WI38 (cell line): Measurements from ENCODE around the gene ACBD4.
A peak's percentile ranks its signal among the peaks of the same experiment; 100 is the strongest.

ENCODE experiments used
- H3K4me3 ChIP-seq: 2 replicates; pipeline ENCODE4 v1.5.1; 2011; ENCODE audit warnings: low read depth, mild to moderate bottlenecking, control low read depth, low read length
- TF ChIP-seq, protein P1 (sequence below): IDR thresholded peaks from 2 replicates; pipeline ENCODE4 v1.5.1; 2012; ENCODE audit warnings: low read depth, mild to moderate bottlenecking, control low read depth, low read length

Gene ACBD4

DNA sequence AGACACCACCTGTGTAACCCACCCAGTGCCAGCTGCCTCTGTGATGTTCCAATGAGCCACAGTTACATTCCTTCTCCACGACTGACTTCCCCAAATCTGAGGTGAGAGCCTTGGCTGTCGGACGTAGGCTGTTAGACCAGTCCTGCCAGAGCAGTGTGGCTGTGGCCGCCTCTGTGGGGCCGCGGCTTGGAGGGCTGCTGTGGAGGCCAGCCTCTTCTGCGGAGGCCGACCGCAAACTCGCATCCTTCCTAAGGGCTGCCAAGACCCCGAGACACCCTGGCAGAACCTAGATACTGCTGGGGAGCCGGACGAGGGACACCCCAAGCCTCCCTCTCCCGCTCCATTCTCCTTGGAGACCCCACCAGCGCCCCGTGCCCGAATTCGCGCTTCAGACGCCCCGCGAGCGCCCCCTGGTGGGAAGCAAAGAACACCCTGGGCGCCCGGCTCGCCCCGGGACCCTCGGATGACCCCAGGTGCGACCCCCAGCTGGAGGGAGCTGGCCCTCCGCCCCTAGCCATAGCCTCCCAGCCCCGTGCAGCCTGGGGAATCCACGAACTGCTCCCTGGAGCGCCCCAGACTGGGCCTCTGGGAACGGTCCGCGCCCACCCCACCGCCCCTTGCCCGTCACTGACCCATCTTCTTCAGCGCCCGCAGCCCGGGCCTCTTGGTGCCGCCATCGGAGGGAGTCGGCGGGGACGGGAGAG is 3.7 kb upstream of the ACBD4 start:
- peak overlapping the region; percentile 77 for H3K4me3 ChIP-seq
- TF ChIP-seq, protein P1, sequence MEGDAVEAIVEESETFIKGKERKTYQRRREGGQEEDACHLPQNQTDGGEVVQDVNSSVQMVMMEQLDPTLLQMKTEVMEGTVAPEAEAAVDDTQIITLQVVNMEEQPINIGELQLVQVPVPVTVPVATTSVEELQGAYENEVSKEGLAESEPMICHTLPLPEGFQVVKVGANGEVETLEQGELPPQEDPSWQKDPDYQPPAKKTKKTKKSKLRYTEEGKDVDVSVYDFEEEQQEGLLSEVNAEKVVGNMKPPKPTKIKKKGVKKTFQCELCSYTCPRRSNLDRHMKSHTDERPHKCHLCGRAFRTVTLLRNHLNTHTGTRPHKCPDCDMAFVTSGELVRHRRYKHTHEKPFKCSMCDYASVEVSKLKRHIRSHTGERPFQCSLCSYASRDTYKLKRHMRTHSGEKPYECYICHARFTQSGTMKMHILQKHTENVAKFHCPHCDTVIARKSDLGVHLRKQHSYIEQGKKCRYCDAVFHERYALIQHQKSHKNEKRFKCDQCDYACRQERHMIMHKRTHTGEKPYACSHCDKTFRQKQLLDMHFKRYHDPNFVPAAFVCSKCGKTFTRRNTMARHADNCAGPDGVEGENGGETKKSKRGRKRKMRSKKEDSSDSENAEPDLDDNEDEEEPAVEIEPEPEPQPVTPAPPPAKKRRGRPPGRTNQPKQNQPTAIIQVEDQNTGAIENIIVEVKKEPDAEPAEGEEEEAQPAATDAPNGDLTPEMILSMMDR, result peak; percentile 82

DNA sequence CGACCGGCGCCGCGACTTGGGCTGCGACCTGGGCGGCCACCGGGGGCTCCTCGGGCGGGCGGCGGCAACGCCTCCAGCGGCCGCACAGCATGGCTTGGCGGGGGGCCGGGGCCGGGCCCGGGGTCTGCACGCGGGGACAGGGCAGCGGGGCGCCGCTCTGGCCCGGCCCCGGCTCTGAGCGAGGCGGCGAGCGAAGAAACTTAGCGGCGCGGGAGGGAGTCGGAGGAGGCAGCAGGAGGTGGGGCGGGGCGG is 3.2 kb upstream of the ACBD4 start, which contains the start of gene PLCD3:
TSS of gene PLCD3 (minus strand) at position 196 of the 252 bp plus-strand sequence. CDS start at position 91, 105 bp downstream.
- peak within 1 kb of the TSS; percentile 77 for H3K4me3 ChIP-seq
- TF ChIP-seq, protein P1, result no peak

DNA sequence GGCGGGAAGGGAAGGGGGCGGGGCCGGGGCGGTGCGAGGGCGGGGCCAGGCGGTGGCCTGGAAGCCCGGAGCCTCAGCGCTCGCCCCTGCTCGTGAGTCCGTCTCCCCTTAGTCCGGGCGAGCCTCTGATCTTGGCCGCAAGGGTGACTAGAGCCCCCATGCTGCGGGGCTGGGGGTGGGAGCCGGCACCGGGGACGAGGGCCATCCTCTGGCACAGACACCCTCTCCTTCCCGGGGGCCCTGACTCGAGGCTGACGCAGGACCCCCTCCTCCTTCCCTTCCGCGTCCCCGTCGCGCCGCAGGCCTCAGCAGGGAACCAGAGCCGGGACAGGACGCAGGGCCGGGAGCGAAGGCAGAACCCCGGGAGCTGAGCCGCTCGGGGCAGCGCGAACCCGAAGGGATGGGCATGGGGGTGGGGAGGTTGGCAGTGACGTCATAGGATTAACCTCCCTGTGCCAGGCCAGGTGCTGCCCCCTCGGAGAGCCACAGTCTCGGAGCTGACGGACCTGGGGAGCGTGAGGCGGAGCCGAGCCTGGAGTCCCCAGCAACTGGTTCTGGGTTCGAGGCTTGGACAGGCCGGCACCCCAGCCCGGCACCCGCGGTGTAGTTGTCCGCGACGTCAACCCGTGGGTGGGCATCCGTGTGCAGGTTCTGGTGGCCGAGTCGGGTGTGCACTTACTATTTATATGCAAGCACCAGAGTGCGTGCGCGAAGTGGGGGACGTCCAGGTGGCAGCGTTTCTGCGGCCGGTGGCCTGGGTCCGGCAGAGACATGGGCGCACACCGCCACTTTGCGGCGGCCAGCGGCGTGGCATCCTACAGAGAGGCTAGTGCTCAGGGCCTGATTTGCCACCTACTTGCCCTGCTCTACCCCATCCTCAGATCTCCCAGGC is 2.7 kb upstream of the ACBD4 start:
- TF ChIP-seq, protein P1, result peak; percentile 72
- H3K4me3 ChIP-seq, result peak overlapping the region; percentile 77

DNA sequence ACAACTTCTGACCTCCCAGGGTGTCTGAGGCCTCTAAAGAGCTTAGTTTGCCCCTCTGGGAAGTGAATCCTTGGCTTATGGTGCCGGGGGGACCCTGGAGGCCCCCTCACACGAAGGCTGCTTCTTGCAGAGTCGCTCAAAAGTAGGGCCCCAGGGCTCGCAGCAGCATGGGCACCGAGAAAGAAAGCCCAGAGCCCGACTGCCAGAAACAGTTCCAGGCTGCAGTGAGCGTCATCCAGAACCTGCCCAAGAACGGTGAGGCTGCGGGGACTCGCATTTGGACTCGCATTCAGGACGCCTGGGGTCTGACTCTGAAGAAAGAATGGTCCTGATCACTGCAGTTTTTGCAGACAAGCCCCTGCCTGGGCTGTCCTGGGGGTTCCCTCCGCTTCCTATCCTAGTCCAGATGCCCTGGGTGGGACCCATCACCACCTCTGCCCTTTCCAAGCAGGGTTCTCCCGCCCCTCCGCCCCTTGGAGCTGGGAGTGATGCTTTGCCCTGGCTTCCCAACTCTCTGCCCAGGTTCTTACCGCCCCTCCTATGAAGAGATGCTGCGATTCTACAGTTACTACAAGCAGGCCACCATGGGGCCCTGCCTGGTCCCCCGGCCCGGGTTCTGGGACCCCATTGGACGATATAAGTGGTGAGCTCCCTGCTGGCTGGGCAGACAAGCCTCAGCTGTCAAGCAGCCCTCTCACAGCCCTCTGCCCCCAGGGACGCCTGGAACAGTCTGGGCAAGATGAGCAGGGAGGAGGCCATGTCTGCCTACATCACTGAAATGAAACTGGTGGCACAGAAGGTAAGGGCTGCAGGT is 698 bp downstream of the ACBD4 start:
- TF ChIP-seq, protein P1, result no peak

DNA sequence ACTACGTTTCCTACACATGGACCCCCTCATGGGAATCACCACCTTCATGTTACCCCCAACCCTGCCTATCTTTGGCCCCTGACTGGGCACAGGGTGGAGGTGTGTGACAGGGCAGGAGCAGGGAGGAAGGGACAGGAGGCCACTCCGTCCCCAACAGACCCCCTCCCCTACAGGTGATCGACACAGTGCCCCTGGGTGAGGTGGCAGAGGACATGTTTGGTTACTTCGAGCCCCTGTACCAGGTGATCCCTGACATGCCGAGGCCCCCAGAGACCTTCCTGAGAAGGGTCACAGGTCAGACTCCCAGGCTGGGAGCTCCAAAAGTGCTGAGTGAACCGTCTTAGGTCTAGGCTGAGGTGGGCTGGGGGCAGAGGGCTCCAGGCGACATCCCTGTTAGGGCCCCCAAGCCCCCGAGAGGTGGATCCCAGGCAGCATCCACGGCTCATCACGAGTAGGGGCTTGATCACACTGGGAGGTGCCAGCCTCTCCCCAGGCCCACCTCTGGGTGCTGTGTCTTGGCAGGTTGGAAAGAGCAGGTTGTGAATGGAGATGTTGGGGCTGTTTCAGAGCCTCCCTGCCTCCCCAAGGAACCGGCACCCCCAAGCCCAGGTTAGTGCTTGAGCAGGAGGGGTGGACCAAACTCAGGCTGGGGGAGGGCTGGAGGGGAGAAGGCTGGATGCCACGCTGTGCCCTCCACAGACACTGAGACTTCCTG is 1.5 kb downstream of the ACBD4 start:
- no peak overlapping the region for H3K4me3 ChIP-seq
- TF ChIP-seq, protein P1, result no peak

More for the DNA sequence above, 698 bp downstream of the ACBD4 start:
- peak overlapping the region; percentile 75 for H3K4me3 ChIP-seq

DNA sequence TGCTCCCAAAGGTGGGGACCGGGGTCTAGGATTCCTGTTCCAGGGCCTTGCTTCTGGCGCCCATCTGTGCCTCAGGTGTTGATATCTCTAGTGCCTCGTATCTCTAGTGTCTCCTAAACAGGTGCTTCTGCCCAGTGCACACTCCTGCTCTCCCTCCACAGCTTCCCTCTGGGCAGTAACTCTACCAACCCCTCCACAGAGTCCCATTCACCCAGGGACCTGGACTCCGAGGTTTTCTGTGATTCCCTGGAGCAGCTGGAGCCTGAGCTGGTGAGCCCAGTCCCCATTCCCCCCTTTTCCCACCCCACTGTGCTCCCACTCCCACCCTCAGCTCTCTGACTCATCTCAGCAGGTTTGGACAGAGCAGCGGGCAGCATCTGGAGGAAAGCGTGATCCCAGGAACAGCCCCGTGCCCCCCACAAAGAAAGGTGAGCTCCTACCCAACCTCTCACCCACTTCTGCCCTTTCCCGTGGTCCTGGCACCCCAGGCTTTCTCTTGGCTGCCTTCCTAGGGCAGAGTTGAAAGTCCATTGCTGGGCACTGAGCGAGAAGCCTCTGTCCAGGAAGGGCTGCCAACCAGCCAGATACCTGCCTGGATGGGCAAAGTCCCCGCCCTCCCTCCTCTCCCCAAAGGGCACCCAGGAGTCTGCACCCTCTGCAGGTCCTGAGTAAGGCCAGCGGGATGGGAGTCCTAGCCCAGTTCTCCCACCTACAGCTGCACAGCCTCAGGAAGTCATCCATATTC is 2.2 kb downstream of the ACBD4 start:
- TF ChIP-seq, protein P1, result no peak
- H3K4me3 ChIP-seq, result no peak overlapping the region
